GM23248 (cell line): ENCODE results near the gene MBNL3. TPM values are rescaled to one million over a fixed set of nuclear protein-coding genes. Genes with fewer than 3 reads are reported as not detected.

Source experiments
- DNase-seq: peaks from one replicate; pipeline ENCODE4 v3.0.0-alpha.2; 2015
- H2AFZ ChIP-seq: fragments of 200-600 bp; sonication (generic); 2 replicates; pipeline ENCODE4 v1.6.1; 2016; ENCODE audit warnings: antibody characterized with exemption
- H3F3A ChIP-seq: fragments of 200-600 bp; sonication (generic); 2 replicates; pipeline ENCODE4 v1.6.1; 2016; ENCODE audit warnings: mild to moderate bottlenecking, antibody characterized with exemption, mixed run types; ENCODE audit not compliant: insufficient read depth
- H3K27ac ChIP-seq: fragments of 200-600 bp; sonication (generic); 2 replicates; pipeline ENCODE4 v1.5.1; 2016; ENCODE audit warnings: mild to moderate bottlenecking
- H3K27me3 ChIP-seq: fragments of 200-600 bp; sonication (generic); replicated peaks from 2 replicates; pipeline ENCODE4 v1.6.1; 2016; ENCODE audit warnings: mild to moderate bottlenecking; ENCODE audit not compliant: insufficient read depth
- H3K36me3 ChIP-seq: fragments of 200-600 bp; sonication (generic); 2 replicates; pipeline ENCODE4 v1.6.1; 2016; ENCODE audit warnings: low read depth, mild to moderate bottlenecking
- H3K4me1 ChIP-seq: fragments of 200-600 bp; sonication (generic); 2 replicates; pipeline ENCODE4 v1.6.1; 2016; ENCODE audit warnings: mild to moderate bottlenecking; ENCODE audit not compliant: insufficient read depth
- H3K4me2 ChIP-seq: fragments of 200-600 bp; sonication (generic); one replicate; pipeline ENCODE4 v1.6.1; 2016; ENCODE audit warnings: mild to moderate bottlenecking; ENCODE audit not compliant: unreplicated experiment
- H3K4me3 ChIP-seq: fragments of 200-600 bp; sonication (generic); 2 replicates; pipeline ENCODE4 v1.5.1; 2016; ENCODE audit warnings: mild to moderate bottlenecking
- H3K79me2 ChIP-seq: fragments of 200-600 bp; sonication (generic); 2 replicates; pipeline ENCODE4 v1.6.1; 2016; ENCODE audit warnings: mild to moderate bottlenecking; ENCODE audit not compliant: insufficient read depth
- H3K9ac ChIP-seq: fragments of 200-600 bp; sonication (generic); 2 replicates; pipeline ENCODE4 v1.6.1; 2016; ENCODE audit warnings: mild to moderate bottlenecking
- H3K9me2 ChIP-seq: fragments of 200-600 bp; sonication (generic); 2 replicates; pipeline ENCODE4 v1.6.1; 2016; ENCODE audit warnings: mixed run types, mild to moderate bottlenecking, moderate library complexity; ENCODE audit not compliant: insufficient read depth
- H3K9me3 ChIP-seq: fragments of 200-600 bp; sonication (generic); one replicate; pipeline ENCODE4 v1.6.1; 2017; ENCODE audit warnings: low read depth
- H4K20me1 ChIP-seq: fragments of 200-600 bp; sonication (generic); 2 replicates; pipeline ENCODE4 v1.6.0; 2016; ENCODE audit not compliant: insufficient read depth
- EZH2 ChIP-seq: fragments of 200-600 bp; sonication (generic); IDR thresholded peaks from 2 replicates; pipeline ENCODE4 v1.6.1; 2018; ENCODE audit warnings: antibody characterized with exemption, mild to moderate bottlenecking; ENCODE audit not compliant: insufficient read depth, poor library complexity, severe bottlenecking
- EZH2phosphoT487 ChIP-seq: fragments of 200-600 bp; sonication (generic); IDR thresholded peaks from 2 replicates; pipeline ENCODE4 v1.6.1; 2018; ENCODE audit warnings: antibody characterized with exemption, moderate library complexity, mild to moderate bottlenecking, low read depth; ENCODE audit not compliant: insufficient read depth
- WGBS, 2 experiments: methylation state at CpG; one replicate each; pipeline ENCODE4 v1.1.6; 2015 to 2017; ENCODE audit warnings: low lambda C conversion rate in 2 of 2, low coverage in 1 of 2; ENCODE audit errors: missing lambda C conversion rate in 2 of 2; 5-methylcytosine and 5-hydroxymethylcytosine counted together
- in situ Hi-C: fragments of 300-500 bp; cut with MboI; formaldehyde crosslinking; loops from 2 replicates; pipeline ENCODE4 v1.15.0; 2020
- polyA plus RNA-seq: library from polyadenylated mRNA; unstranded; fragments of >200 nt; fragmentation: Nextera tagmentation; extraction: Ambion mirVana; gene quantifications from 2 replicates; pipeline ENCODE4 v1.2.1, GENCODE V29; 2016
- total RNA-seq: library from RNA; depleted of rRNA; stranded (reverse); fragments of >200 nt; shearing (Covaris generic); gene quantifications from 2 replicates; pipeline ENCODE4 v1.2.3, GENCODE V29; 2014; rRNA removed

Gene MBNL3, protein sequence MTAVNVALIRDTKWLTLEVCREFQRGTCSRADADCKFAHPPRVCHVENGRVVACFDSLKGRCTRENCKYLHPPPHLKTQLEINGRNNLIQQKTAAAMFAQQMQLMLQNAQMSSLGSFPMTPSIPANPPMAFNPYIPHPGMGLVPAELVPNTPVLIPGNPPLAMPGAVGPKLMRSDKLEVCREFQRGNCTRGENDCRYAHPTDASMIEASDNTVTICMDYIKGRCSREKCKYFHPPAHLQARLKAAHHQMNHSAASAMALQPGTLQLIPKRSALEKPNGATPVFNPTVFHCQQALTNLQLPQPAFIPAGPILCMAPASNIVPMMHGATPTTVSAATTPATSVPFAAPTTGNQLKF
- total RNA-seq (2.4 and 8.7 TPM in 2 replicates), polyA plus RNA-seq (0.57 and 0.88 TPM in 2 replicates)

GRCh38 chrX:132488819-132489577 is at the start of gene MBNL3:
Gene MBNL3, minus strand, starts transcription at chrX:132489038. Its CDS starts 49,427 bp downstream, at chrX:132439611.
- peak within 1 kb of the TSS; percentile 98 for H2AFZ ChIP-seq
- 0 out of 2 replicates have a peak, but pooled peaks cover 4% of the 10 kb centered on the region for H3K4me1 ChIP-seq
- H3K36me3 ChIP-seq, result no peaks in the 10 kb centered on the region
- TF ChIP-seq EZH2 (no peak), EZH2phosphoT487 (no peak)
- peak; percentile 60 for DNase-seq
- H3K9me3 ChIP-seq, result no peaks in the 10 kb centered on the region
- H3K4me2 ChIP-seq, result peak within 1 kb of the TSS; percentile 79
- 0 out of 2 replicates have a peak, but pooled peaks cover 8% of the 10 kb centered on the region for H3K27me3 ChIP-seq
- no peaks in the 10 kb centered on the region for H4K20me1 ChIP-seq
- H3F3A ChIP-seq, result no peaks in the 10 kb centered on the region
- H3K9ac ChIP-seq, result peak within 1 kb of the TSS; percentile 78
- H3K79me2 ChIP-seq, result no peaks in the 10 kb centered on the region
- WGBS, 2 experiments, result 2% methylated on average over 15 to 28 of the region's 59 CpGs
- in situ Hi-C loops, result no loop called here
- no peaks in the 10 kb centered on the region for H3K9me2 ChIP-seq
- peak within 1 kb of the TSS; percentile 36; the same call in 1 of the 2 replicates for H3K27ac ChIP-seq
- peak within 1 kb of the TSS; percentile 90 for H3K4me3 ChIP-seq

DNA sequence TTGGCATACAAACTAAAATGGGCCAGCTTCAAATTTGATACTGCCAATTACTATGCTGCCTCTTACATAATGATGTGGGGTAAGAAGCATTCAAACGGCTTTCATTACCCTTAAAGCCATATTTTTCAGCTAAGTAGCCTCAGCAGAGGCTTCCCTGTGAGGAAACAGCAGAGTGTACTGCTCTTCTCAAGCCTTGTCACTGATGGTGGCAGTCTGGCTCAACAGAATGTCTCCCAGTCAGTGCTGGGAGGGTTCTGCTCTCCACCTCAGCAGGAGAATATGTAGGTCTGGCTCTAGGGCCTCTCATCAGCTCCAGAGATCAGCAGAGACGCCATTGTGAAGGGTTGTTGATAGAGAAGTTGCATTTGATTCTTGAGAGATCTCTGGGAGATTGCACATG is 44.6 kb upstream of the MBNL3 start:
- Histone ChIP-seq H4K20me1 (no peaks in the 10 kb centered on the region), H3K9ac (no peak overlapping the region), H3K9me2 (no peaks in the 10 kb centered on the region), H2AFZ (no peak overlapping the region), H3K4me2 (no peak overlapping the region), H3K79me2 (no peaks in the 10 kb centered on the region), H3K9me3 (no peaks in the 10 kb centered on the region), H3K4me3 (no peak overlapping the region), H3K36me3 (no peaks in the 10 kb centered on the region), H3K4me1 (no peaks in the 10 kb centered on the region), H3K27ac (no peak overlapping the region), H3F3A (no peaks in the 10 kb centered on the region), H3K27me3 (no peaks in the 10 kb centered on the region)
- no peak for TF ChIP-seq EZH2
- no peak for TF ChIP-seq EZH2phosphoT487
- in situ Hi-C loops, result no loop called here
- DNase-seq, result no peak
- WGBS, 2 experiments, result 44 to 53% methylated on average over 2 of the region's 2 CpGs

DNA sequence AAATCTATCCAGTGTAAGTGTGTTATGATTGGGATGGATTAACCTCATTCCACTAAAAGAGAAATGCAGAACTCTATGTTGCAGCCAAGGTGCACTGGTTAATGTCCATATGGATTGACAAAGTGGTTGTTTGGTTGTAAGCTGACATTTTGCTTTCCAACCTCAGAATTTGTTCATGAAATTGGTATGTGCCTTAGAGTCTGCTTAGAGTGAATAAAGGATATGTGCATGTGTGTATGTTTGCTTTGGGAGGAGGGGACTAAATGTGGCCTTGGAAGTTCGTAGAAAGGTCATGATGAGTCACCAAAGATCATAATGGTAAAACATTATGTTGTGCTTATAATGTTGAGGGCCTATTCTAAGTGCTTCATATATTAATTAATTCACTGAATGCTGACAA is 44.1 kb upstream of the MBNL3 start:
- H3K4me3 ChIP-seq, result no peak overlapping the region
- no peak overlapping the region for H3K27ac ChIP-seq
- H3K9me3 ChIP-seq, result no peaks in the 10 kb centered on the region
- H3F3A ChIP-seq, result no peaks in the 10 kb centered on the region
- DNase-seq, result peak; percentile 2
- H2AFZ ChIP-seq, result no peak overlapping the region
- no peaks in the 10 kb centered on the region for H3K27me3 ChIP-seq
- no peak overlapping the region for H3K9ac ChIP-seq
- H3K9me2 ChIP-seq, result no peaks in the 10 kb centered on the region
- no peaks in the 10 kb centered on the region for H3K79me2 ChIP-seq
- no peaks in the 10 kb centered on the region for H3K36me3 ChIP-seq
- in situ Hi-C loops, result no loop called here
- WGBS, 2 experiments, result 0 to 10% methylated on average over 1 of the region's 1 CpG
- H3K4me1 ChIP-seq, result no peaks in the 10 kb centered on the region
- TF ChIP-seq EZH2, result no peak
- no peak for TF ChIP-seq EZH2phosphoT487
- H4K20me1 ChIP-seq, result no peaks in the 10 kb centered on the region
- H3K4me2 ChIP-seq, result no peak overlapping the region

DNA sequence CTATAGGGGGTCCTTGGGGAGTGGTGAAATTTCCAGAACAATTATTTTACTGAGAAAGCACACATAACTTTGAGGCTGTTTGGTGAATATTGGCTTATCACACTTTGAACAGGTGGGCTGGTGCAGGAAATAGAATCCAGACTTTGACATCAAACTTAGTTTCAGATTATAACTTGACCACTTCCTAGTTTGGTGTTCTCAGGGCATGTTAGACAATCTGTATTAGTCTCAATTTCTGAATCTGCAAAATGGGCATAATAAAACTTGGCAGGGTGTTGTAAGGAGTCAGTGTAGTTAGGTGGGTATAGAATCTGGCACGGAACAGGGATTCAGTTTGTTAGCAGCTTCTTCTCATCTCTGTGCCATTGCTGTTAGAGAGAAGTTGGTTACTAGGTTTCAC is 43.3 kb upstream of the MBNL3 start:
- no peaks in the 10 kb centered on the region for H3K4me1 ChIP-seq
- no peaks in the 10 kb centered on the region for H3K36me3 ChIP-seq
- no peaks in the 10 kb centered on the region for H4K20me1 ChIP-seq
- 9 to 12% methylated on average over 1 of the region's 1 CpG for WGBS, 2 experiments
- in situ Hi-C loops, result no loop called here
- no peaks in the 10 kb centered on the region for H3F3A ChIP-seq
- no peaks in the 10 kb centered on the region for H3K9me3 ChIP-seq
- H2AFZ ChIP-seq, result no peak overlapping the region
- no peak overlapping the region for H3K9ac ChIP-seq
- TF ChIP-seq EZH2phosphoT487 (no peak), EZH2 (no peak)
- no peaks in the 10 kb centered on the region for H3K79me2 ChIP-seq
- no peaks in the 10 kb centered on the region for H3K9me2 ChIP-seq
- no peak for DNase-seq
- no peak overlapping the region for H3K27ac ChIP-seq
- no peaks in the 10 kb centered on the region for H3K27me3 ChIP-seq
- no peak overlapping the region for H3K4me3 ChIP-seq
- no peak overlapping the region for H3K4me2 ChIP-seq
